HFF-Myc (cell line): ENCODE data around the gene LYL1.

ENCODE experiments used
- DNase-seq: peaks from one replicate; pipeline ENCODE4 v3.0.0-alpha.2; 2011; ENCODE audit warnings: low read depth; ENCODE audit errors: extremely low read depth
- H3K4me3 ChIP-seq: replicated peaks from 2 replicates; pipeline ENCODE4 v1.5.1; 2011; ENCODE audit warnings: low read depth, mild to moderate bottlenecking, control low read depth, low read length
- CTCF ChIP-seq: IDR thresholded peaks from 2 replicates; pipeline ENCODE4 v1.5.1; 2012; ENCODE audit warnings: mild to moderate bottlenecking, low read depth, low read length, control low read depth; ENCODE audit errors: missing control alignments

LYL1 gene

GRCh38 chr19:13134626-13135025 is 32.0 kb upstream of the LYL1 start:
- H3K4me3 ChIP-seq, result no peak overlapping the region
- no peak for DNase-seq
- no peak for TF ChIP-seq CTCF

DNA sequence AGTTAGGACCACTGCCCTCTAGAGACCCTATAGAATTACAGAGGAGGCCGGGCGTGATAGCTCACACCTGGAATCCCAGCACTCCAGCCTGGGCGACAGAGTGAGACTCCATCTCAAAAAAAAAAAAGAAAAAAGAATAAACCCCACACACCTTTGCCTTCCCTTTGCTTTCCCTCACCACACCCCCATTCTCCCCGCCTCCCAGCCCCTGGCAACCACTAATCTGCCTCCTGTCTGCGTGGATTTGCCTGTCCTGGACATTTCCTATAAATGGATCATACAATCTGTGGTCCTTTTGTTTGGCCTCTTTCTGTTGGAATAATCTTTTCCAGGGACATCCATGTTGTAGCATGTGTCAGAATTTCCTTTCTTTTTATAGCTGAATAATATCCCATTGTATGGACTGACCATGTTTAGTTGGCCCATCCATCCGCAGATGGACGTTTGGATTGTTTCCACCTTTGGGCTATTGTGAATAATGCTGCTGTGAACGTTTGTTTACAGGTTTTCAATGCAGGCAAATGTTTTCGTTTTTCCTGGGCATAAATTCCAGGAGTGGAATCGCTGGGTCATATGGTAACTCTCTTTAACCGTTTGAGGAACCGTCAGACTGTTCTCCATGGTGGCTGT is 30.7 kb upstream of the LYL1 start:
- no peak overlapping the region for H3K4me3 ChIP-seq
- DNase-seq, result no peak
- no peak for TF ChIP-seq CTCF

GRCh38 chr19:13132471-13133180 is 30.0 kb upstream of the LYL1 start:
- TF ChIP-seq CTCF, result no peak
- no peak for DNase-seq
- H3K4me3 ChIP-seq, result no peak overlapping the region

DNA sequence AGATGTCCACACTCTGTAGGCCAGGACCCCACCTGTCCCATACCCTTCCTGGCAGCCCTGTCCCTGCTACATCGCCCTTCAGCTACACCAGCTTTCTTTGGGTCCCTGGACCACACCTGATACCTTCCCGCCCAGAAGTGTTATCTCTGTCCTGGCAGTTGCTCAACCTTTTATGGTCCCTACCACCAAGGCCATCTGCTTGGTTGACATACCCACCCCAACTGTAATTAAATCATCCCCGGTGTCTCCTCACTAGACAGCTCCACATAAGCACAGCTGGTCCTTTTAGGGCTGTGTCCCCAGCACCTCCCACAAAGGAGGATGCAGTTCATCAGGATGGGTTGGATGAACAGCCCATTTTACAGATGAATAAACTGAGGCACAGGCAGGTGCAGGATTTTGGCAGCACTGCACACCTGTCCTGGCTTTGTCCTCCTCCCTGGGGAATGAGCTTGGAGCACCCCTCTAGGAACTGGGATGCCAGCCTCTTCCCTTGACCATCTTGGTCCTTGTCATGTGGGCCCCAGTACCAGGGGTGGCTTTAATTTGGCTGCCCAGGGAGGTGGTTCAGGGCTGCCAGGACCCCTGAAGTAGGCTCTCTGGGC is 28.3 kb upstream of the LYL1 start:
- TF ChIP-seq CTCF, result no peak
- no peak for DNase-seq
- no peak overlapping the region for H3K4me3 ChIP-seq

- H3K4me3 ChIP-seq, result no peak overlapping the region
- TF ChIP-seq CTCF, result no peak
- DNase-seq, result no peak
These were observed 26.7 kb upstream of the LYL1 start for GRCh38 chr19:13129384-13129783.

DNA sequence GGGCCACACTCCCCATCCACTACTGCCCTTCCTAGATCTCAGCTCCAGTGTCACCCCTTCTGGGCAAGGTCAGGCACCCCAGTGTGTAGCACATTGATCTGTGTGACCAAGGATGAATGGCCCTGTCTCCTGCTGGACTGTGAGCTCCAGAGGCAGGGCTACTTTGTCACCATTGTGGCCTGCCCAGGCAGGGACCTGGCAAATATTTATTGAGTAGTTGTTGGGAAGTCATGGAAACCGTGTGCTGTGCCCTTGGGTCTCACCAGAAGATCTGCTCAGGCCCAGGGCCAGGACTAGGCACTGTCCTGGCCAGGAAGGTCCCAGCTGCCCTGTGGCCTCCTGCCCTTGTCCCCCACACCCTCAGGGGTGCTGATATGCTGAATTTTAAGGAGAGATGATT is 25.9 kb upstream of the LYL1 start:
- TF ChIP-seq CTCF, result no peak
- no peak overlapping the region for H3K4me3 ChIP-seq
- no peak for DNase-seq
